ENCODE data around the gene MSL1. TPM values are rescaled to one million over a fixed set of nuclear protein-coding genes. Genes with fewer than 3 reads are reported as not detected.

The MSL1 gene
- total and polyA plus RNA-seq, 2 of the 13 experiments (the other 11 are each of a cell fraction or from before 2014, with no cell fraction given), result 63.8 to 88.5 TPM

DNA sequence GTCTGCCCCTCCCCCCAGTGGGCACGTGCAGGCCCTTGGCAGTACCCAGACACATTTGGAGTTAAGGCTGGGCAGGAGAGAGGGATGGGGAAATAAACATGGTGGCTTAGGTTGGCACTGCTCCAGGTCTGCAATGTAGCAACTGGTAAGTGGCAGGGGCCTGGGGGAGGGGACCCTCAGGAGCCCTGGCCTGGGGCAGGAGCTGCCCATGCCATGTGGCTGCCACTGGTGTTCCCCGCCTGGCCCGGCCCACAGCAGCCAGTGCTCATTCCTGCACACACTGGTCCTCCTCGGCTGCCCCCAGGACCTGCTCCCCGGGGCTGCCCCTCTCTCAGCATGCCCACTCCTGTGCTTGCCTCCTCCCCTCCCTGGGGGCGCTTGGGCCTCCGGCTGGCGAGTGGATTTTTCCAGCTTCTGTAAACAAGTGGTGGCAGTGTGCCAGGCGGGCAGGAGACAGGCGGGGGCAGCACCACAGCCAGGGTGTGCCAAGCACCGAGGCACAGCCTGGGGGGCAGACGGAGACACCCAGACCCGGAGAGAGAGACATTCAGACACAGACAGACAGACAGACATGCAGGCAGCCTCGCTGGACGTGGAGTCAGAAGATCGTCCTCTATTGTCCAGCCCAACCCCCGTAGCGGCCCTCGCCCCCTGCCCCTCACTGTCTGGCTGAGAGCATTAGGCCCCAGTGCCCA lies 49.6 kb upstream of the MSL1 start (continued):
- TF ChIP-seq, protein P1, sequence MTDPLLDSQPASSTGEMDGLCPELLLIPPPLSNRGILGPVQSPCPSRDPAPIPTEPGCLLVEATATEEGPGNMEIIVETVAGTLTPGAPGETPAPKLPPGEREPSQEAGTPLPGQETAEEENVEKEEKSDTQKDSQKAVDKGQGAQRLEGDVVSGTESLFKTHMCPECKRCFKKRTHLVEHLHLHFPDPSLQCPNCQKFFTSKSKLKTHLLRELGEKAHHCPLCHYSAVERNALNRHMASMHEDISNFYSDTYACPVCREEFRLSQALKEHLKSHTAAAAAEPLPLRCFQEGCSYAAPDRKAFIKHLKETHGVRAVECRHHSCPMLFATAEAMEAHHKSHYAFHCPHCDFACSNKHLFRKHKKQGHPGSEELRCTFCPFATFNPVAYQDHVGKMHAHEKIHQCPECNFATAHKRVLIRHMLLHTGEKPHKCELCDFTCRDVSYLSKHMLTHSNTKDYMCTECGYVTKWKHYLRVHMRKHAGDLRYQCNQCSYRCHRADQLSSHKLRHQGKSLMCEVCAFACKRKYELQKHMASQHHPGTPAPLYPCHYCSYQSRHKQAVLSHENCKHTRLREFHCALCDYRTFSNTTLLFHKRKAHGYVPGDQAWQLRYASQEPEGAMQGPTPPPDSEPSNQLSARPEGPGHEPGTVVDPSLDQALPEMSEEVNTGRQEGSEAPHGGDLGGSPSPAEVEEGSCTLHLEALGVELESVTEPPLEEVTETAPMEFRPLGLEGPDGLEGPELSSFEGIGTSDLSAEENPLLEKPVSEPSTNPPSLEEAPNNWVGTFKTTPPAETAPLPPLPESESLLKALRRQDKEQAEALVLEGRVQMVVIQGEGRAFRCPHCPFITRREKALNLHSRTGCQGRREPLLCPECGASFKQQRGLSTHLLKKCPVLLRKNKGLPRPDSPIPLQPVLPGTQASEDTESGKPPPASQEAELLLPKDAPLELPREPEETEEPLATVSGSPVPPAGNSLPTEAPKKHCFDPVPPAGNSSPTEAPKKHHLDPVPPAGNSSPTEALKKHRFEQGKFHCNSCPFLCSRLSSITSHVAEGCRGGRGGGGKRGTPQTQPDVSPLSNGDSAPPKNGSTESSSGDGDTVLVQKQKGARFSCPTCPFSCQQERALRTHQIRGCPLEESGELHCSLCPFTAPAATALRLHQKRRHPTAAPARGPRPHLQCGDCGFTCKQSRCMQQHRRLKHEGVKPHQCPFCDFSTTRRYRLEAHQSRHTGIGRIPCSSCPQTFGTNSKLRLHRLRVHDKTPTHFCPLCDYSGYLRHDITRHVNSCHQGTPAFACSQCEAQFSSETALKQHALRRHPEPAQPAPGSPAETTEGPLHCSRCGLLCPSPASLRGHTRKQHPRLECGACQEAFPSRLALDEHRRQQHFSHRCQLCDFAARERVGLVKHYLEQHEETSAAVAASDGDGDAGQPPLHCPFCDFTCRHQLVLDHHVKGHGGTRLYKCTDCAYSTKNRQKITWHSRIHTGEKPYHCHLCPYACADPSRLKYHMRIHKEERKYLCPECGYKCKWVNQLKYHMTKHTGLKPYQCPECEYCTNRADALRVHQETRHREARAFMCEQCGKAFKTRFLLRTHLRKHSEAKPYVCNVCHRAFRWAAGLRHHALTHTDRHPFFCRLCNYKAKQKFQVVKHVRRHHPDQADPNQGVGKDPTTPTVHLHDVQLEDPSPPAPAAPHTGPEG (CRISPR knock-in tag; IDR thresholded peaks at IDR 0.05), result 0 out of 2 replicates have a peak, but pooled peaks have one; percentile 40

- Histone ChIP-seq H3K27ac (ENCODE audit: extremely low read length, insufficient read depth, low read length) (peak overlapping the region; percentile 41), H3K9ac (ENCODE audit: insufficient read depth, low read depth, low read length) (peak overlapping the region; percentile 35; the same call in 1 of the 2 replicates), H4K20me1 (ENCODE audit: insufficient read depth, low read length) (no peaks in the 10 kb centered on the region), H2AFZ (ENCODE audit: low read length) (no peak overlapping the region), H3K36me3 (replicated peaks in 1 of 2; ENCODE audit: control insufficient read depth in 1 of 2, insufficient read depth in 2 of 2, low read length in 2 of 2) (0 out of 5 replicates have a peak, but pooled peaks cover 1 to 4% of the 10 kb centered on the region in 2 experiments), H3K4me3 (replicated peaks in 1 of 3; ENCODE audit: insufficient read depth in 1 of 3, low read depth in 2 of 3, low read length in 3 of 3) (peak overlapping the region in 1 of 3 experiments; percentile 12; a peak in 2 of 6 replicates), H3K79me2 (ENCODE audit: insufficient read depth, low read length) (peaks cover 2% of the 10 kb centered on the region), H3K27me3 (ENCODE audit: control insufficient read depth in 1 of 2, insufficient read depth in 2 of 2, low read length in 2 of 2) (no peaks in the 10 kb centered on the region), H3K4me2 (ENCODE audit: low read depth, low read length) (peak overlapping the region; percentile 80), H3K4me1 (ENCODE audit: insufficient read depth, low read length) (peaks cover 75% of the 10 kb centered on the region), H3K9me3 (ENCODE audit: low read length) (no peaks in the 10 kb centered on the region)
- ChIA-PET POLR2A (interaction anchor here (0.8 to 4.2 kb wide), 8 partner anchors 8 to 40 kb away, joined by 3 to 47 read pairs (median 8); partner anchors contain the start of genes MED24, NR1D1 and THRA), CTCF (ENCODE audit: low intra/inter-chr PET ratio, low total read pairs) (interaction anchor here (1.0 kb wide), 2 partner anchors 9 to 39 kb away, joined by 3 read pairs; no protein-coding TSS in a partner anchor)
- FAIRE-seq, result peak; percentile 48
- intact Hi-C loops (cut with micrococcal nuclease; ENCODE audit: unreplicated experiment), result no loop called here
- 20% methylated on average over 7 of the region's 8 CpGs for whole genome bisulfite sequencing (ENCODE audit: low lambda C conversion rate)
- peak; percentile 61 for ATAC-seq
- BruUV-seq (replicated peaks), result no TSS peak
- DNase-seq (ENCODE audit: low spot score), result peak; percentile 66
- in situ Hi-C loops (cut with HindIII; ENCODE audit: extremely low pct_ligation_motif_present, low pct_unique_long_range_greater_than_20kb), result no loop called here
- TF ChIP-seq SOX5 (CRISPR knock-in tag; IDR thresholded peaks at IDR 0.05; ENCODE audit: borderline replicate concordance) (peak; percentile 51), FOXM1 (CRISPR knock-in tag; IDR thresholded peaks at IDR 0.05) (no peak), NFIB (CRISPR knock-in tag; IDR thresholded peaks at IDR 0.05; ENCODE audit: borderline replicate concordance) (no peak), MEIS1 (CRISPR knock-in tag; IDR thresholded peaks at IDR 0.05; ENCODE audit: borderline replicate concordance) (0 out of 2 replicates have a peak, but pooled peaks have one; percentile 20), PAF1 (CRISPR knock-in tag; IDR thresholded peaks at IDR 0.05) (no peak), SP1 (IDR thresholded peaks at IDR 0.05) (no peak), SP1 (CRISPR knock-in tag; IDR thresholded peaks at IDR 0.05) (peak; percentile 52), TOE1 (CRISPR knock-in tag; IDR thresholded peaks at IDR 0.05) (no peak), RFX1 (IDR thresholded peaks at IDR 0.05) (no peak), ZC3H13 (CRISPR knock-in tag; IDR thresholded peaks at IDR 0.05) (0 out of 2 replicates have a peak, but pooled peaks have one; percentile 10), ZNF850 (CRISPR knock-in tag; conservative IDR thresholded peaks at IDR 0.05) (no peak)
- TF ChIP-seq, protein P2, sequence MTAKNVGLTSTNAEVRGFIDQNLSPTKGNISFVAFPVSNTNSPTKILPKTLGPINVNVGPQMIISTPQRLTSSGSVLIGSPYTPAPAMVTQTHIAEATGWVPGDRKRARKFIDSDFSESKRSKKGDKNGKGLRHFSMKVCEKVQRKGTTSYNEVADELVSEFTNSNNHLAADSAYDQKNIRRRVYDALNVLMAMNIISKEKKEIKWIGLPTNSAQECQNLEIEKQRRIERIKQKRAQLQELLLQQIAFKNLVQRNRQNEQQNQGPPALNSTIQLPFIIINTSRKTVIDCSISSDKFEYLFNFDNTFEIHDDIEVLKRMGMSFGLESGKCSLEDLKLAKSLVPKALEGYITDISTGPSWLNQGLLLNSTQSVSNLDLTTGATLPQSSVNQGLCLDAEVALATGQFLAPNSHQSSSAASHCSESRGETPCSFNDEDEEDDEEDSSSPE (CRISPR knock-in tag; IDR thresholded peaks at IDR 0.05), result no peak
- TF ChIP-seq, protein P3, sequence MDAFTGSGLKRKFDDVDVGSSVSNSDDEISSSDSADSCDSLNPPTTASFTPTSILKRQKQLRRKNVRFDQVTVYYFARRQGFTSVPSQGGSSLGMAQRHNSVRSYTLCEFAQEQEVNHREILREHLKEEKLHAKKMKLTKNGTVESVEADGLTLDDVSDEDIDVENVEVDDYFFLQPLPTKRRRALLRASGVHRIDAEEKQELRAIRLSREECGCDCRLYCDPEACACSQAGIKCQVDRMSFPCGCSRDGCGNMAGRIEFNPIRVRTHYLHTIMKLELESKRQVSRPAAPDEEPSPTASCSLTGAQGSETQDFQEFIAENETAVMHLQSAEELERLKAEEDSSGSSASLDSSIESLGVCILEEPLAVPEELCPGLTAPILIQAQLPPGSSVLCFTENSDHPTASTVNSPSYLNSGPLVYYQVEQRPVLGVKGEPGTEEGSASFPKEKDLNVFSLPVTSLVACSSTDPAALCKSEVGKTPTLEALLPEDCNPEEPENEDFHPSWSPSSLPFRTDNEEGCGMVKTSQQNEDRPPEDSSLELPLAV (CRISPR knock-in tag; conservative IDR thresholded peaks at IDR 0.05; ENCODE audit: low read depth), result no peak
Measured at GRCh38 chr17:40072735-40073346, 48.9 kb upstream of the MSL1 start.
